ENCODE results near the gene SERPINB6.
"Not testable (repeated sequence)": the region's sequence is repeated elsewhere in the genome, so short reads cannot be mapped to it uniquely, and the experiment has no call there.

The SERPINB6 gene

GRCh38 chr6:2934057-2934456 is 37.3 kb downstream of the SERPINB6 start:
- Histone ChIP-seq H3K9me3 (no peaks in the 10 kb centered on the region), H3K27me3 (no peaks in the 10 kb centered on the region), H3K4me3 (ENCODE audit: low read depth, low read length) (no peak overlapping the region), H3K36me3 (no peaks in the 10 kb centered on the region), H3K4me1 (no peaks in the 10 kb centered on the region)
- no peak for TF ChIP-seq CTCF (IDR thresholded peaks at IDR 0.05; ENCODE audit: low read depth, low read length)
- no peak for DNase-seq

- H3K27me3 ChIP-seq; DNase-seq; H3K9me3 ChIP-seq; H3K4me3 ChIP-seq (ENCODE audit: low read depth, low read length); H3K36me3 ChIP-seq; H3K4me1 ChIP-seq: not testable (repeated sequence)
These were observed 38.5 kb downstream of the SERPINB6 start for GRCh38 chr6:2932911-2933310.

GRCh38 chr6:2931970-2932748 is 39.2 kb downstream of the SERPINB6 start:
- no peaks in the 10 kb centered on the region for H3K9me3 ChIP-seq
- peak; percentile 100 for TF ChIP-seq CTCF (IDR thresholded peaks at IDR 0.05; ENCODE audit: low read depth, low read length)
- peak; percentile 78 for DNase-seq

GRCh38 chr6:2931055-2931454 is 40.3 kb downstream of the SERPINB6 start:
- no peaks in the 10 kb centered on the region for H3K9me3 ChIP-seq
- H3K27me3 ChIP-seq, result no peaks in the 10 kb centered on the region
- TF ChIP-seq CTCF (IDR thresholded peaks at IDR 0.05; ENCODE audit: low read depth, low read length), result no peak
- no peak for DNase-seq
- peaks cover 3% of the 10 kb centered on the region for H3K4me1 ChIP-seq
- H3K4me3 ChIP-seq (ENCODE audit: low read depth, low read length), result no peak overlapping the region
- no peaks in the 10 kb centered on the region for H3K36me3 ChIP-seq

More at GRCh38 chr6:2931970-2932748, 39.2 kb downstream of the SERPINB6 start:
- Histone ChIP-seq H3K4me1 (no peaks in the 10 kb centered on the region), H3K27me3 (no peaks in the 10 kb centered on the region), H3K36me3 (no peaks in the 10 kb centered on the region), H3K4me3 (ENCODE audit: low read depth, low read length) (no peak overlapping the region)

- not testable (repeated sequence) for H3K9me3 ChIP-seq; DNase-seq; H3K4me1 ChIP-seq; H3K36me3 ChIP-seq; H3K4me3 ChIP-seq (ENCODE audit: low read depth, low read length); H3K27me3 ChIP-seq
These were observed 43.4 kb downstream of the SERPINB6 start for GRCh38 chr6:2927931-2928330.

GRCh38 chr6:2925842-2926747 is 45.3 kb downstream of the SERPINB6 start:
- DNase-seq; H3K27me3 ChIP-seq; H3K4me1 ChIP-seq; H3K9me3 ChIP-seq; H3K36me3 ChIP-seq; H3K4me3 ChIP-seq (ENCODE audit: low read depth, low read length): not testable (repeated sequence)

GRCh38 chr6:2921520-2922115 is 49.7 kb downstream of the SERPINB6 start:
- H3K9me3 ChIP-seq, result no peaks in the 10 kb centered on the region
- H3K36me3 ChIP-seq, result no peaks in the 10 kb centered on the region
- no peak for TF ChIP-seq CTCF (IDR thresholded peaks at IDR 0.05; ENCODE audit: low read depth, low read length)
- peaks cover 4% of the 10 kb centered on the region for H3K4me1 ChIP-seq
- DNase-seq, result no peak
- H3K27me3 ChIP-seq, result no peaks in the 10 kb centered on the region
- H3K4me3 ChIP-seq (ENCODE audit: low read depth, low read length), result no peak overlapping the region

Data from BE2C (cell line).